Body of pancreas (tissue), 4 donors: ENCODE measurements around the gene POR.

Experiments used
- POLR2A ChIP-seq, 3 donors: fragments of 450-650 bp; IDR thresholded peaks; one replicate each; pipeline ENCODE4 v1.6.1; 2016; ENCODE audit warnings: antibody characterized with exemption in 3 of 3, mild to moderate bottlenecking in 2 of 3
- TF ChIP-seq, protein P1 (sequence below), 7 experiments: fragments of 450-650 bp in 4 of 7; fragments of 200-600 bp in 3 of 7; sonication (generic) in 3 of 7; IDR thresholded peaks; one replicate each; pipeline ENCODE4 v1.5.1; 2016 to 2019; ENCODE audit warnings: antibody characterized with exemption in 7 of 7

GRCh38 chr7:75969704-75970498 is 54.9 kb downstream of the POR start:
- TF ChIP-seq, protein P1, sequence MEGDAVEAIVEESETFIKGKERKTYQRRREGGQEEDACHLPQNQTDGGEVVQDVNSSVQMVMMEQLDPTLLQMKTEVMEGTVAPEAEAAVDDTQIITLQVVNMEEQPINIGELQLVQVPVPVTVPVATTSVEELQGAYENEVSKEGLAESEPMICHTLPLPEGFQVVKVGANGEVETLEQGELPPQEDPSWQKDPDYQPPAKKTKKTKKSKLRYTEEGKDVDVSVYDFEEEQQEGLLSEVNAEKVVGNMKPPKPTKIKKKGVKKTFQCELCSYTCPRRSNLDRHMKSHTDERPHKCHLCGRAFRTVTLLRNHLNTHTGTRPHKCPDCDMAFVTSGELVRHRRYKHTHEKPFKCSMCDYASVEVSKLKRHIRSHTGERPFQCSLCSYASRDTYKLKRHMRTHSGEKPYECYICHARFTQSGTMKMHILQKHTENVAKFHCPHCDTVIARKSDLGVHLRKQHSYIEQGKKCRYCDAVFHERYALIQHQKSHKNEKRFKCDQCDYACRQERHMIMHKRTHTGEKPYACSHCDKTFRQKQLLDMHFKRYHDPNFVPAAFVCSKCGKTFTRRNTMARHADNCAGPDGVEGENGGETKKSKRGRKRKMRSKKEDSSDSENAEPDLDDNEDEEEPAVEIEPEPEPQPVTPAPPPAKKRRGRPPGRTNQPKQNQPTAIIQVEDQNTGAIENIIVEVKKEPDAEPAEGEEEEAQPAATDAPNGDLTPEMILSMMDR (IDR thresholded peaks at IDR 0.05) = no peak
- no peak for TF ChIP-seq POLR2A (IDR thresholded peaks at IDR 0.05)
